OCI-LY1 (cell line): ENCODE measurements around the gene ME3.

Source experiments
- H2AFZ ChIP-seq: fragments of 200-600 bp; sonication (generic), shearing (Covaris generic); 2 replicates; pipeline ENCODE4 v1.6.0; 2014; ENCODE audit warnings: antibody characterized with exemption, mild to moderate bottlenecking, low read length
- H3F3A ChIP-seq: fragments of 200-600 bp; sonication (generic), shearing (Covaris generic); 2 replicates; pipeline ENCODE4 v1.6.0; 2014; ENCODE audit warnings: mild to moderate bottlenecking, antibody characterized with exemption, low read length, moderate library complexity; ENCODE audit not compliant: insufficient read depth
- H3K27ac ChIP-seq: fragments of 200-600 bp; sonication (generic); 2 replicates; pipeline ENCODE4 v1.5.1; 2014; ENCODE audit warnings: low read length, mixed run types, mild to moderate bottlenecking, low read depth; ENCODE audit not compliant: poor library complexity, severe bottlenecking
- H3K27me3 ChIP-seq: fragments of 200-600 bp; sonication (generic); 2 replicates; pipeline ENCODE4 v1.6.0; 2014; ENCODE audit warnings: antibody characterized with exemption, mild to moderate bottlenecking, low read length, moderate library complexity; ENCODE audit not compliant: insufficient read depth
- H3K36me3 ChIP-seq: fragments of 200-600 bp; sonication (generic); 2 replicates; pipeline ENCODE4 v1.6.1; 2014; ENCODE audit warnings: mild to moderate bottlenecking, antibody characterized with exemption, low read length, moderate library complexity, mixed read lengths; ENCODE audit not compliant: insufficient read depth
- H3K4me1 ChIP-seq: fragments of 200-600 bp; sonication (generic); 2 replicates; pipeline ENCODE4 v1.5.1; 2014; ENCODE audit warnings: mild to moderate bottlenecking, low read length, moderate library complexity; ENCODE audit not compliant: insufficient read depth, severe bottlenecking
- H3K4me2 ChIP-seq: fragments of 200-600 bp; sonication (generic), shearing (Covaris generic); 2 replicates; pipeline ENCODE4 v1.6.1; 2014; ENCODE audit warnings: low read length
- H3K4me3 ChIP-seq: fragments of 200-600 bp; sonication (generic); 2 replicates; pipeline ENCODE4 v1.5.1; 2014; ENCODE audit warnings: low read length, low read depth, mild to moderate bottlenecking, mixed read lengths; ENCODE audit not compliant: poor library complexity, severe bottlenecking
- H3K79me2 ChIP-seq: fragments of 200-600 bp; shearing (Covaris generic); 2 replicates; pipeline ENCODE4 v1.6.1; 2016; ENCODE audit warnings: mixed run types, low read length, mixed read lengths; ENCODE audit not compliant: insufficient read depth
- H3K9ac ChIP-seq: fragments of 200-600 bp; sonication (generic), shearing (Covaris generic); 2 replicates; pipeline ENCODE4 v1.6.1; 2014; ENCODE audit warnings: mild to moderate bottlenecking, low read length, mixed read lengths
- H3K9me2 ChIP-seq: fragments of 200-600 bp; sonication (generic), shearing (Covaris generic); 2 replicates; pipeline ENCODE4 v1.6.1; 2014; ENCODE audit warnings: low read depth, mild to moderate bottlenecking, low read length, mixed read lengths
- H3K9me3 ChIP-seq: fragments of 200-600 bp; shearing (Covaris generic); 2 replicates; pipeline ENCODE4 v1.6.1; 2014; ENCODE audit warnings: low read length, mixed read lengths
- H4K20me1 ChIP-seq: fragments of 200-600 bp; sonication (generic), shearing (Covaris generic); 2 replicates; pipeline ENCODE4 v1.6.0; 2016; ENCODE audit warnings: mild to moderate bottlenecking, low read length; ENCODE audit not compliant: insufficient read depth
- EZH2 ChIP-seq: fragments of 200-600 bp; sonication (generic), shearing (Covaris generic); IDR thresholded peaks from 2 replicates; pipeline ENCODE4 v1.8.0; 2017; ENCODE audit warnings: borderline replicate concordance, mixed run types, mild to moderate bottlenecking, antibody characterized with exemption, low read length, moderate library complexity, mixed read lengths
- TF ChIP-seq, protein P1 (sequence below): fragments of 200-600 bp; sonication (generic), shearing (Covaris generic); IDR thresholded peaks from 2 replicates; pipeline ENCODE4 v1.5.1; 2017; ENCODE audit warnings: mild to moderate bottlenecking, antibody characterized with exemption, low read length, moderate library complexity, mixed read lengths

ME3 gene

DNA sequence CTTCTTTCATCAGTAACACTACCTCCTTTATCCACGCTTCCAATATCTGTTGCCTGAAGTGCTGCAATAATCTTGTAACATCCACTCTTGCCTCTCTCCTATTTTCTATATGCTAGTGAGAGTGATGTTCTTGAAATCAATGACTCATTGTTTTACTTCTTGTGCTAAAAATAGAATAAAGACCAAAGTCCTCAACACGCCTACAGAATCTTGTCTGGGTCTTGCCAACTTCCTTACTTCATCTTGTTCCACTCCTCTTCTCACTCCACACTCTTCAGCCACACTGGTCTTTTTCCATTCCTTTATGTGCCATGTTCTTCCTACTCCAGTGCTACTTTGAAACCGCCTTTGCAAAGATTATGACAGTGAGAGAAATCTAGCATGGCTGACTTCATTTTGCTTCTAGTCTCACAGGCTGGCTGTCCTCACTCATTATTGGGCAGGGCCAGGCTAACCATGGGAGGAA lies 161.3 kb downstream of the ME3 start:
- H3K27me3 ChIP-seq = no peaks in the 10 kb centered on the region
- H3K79me2 ChIP-seq = no peaks in the 10 kb centered on the region
- no peaks in the 10 kb centered on the region for H3K9me3 ChIP-seq
- H3K27ac ChIP-seq = no peak overlapping the region
- no peak overlapping the region for H3K4me3 ChIP-seq
- H3K4me1 ChIP-seq = no peaks in the 10 kb centered on the region
- H3K36me3 ChIP-seq = no peaks in the 10 kb centered on the region
- no peaks in the 10 kb centered on the region for H4K20me1 ChIP-seq
- H3F3A ChIP-seq = no peaks in the 10 kb centered on the region
- H3K9ac ChIP-seq = no peak overlapping the region
- no peak overlapping the region for H3K4me2 ChIP-seq
- no peak for TF ChIP-seq EZH2
- TF ChIP-seq, protein P1, sequence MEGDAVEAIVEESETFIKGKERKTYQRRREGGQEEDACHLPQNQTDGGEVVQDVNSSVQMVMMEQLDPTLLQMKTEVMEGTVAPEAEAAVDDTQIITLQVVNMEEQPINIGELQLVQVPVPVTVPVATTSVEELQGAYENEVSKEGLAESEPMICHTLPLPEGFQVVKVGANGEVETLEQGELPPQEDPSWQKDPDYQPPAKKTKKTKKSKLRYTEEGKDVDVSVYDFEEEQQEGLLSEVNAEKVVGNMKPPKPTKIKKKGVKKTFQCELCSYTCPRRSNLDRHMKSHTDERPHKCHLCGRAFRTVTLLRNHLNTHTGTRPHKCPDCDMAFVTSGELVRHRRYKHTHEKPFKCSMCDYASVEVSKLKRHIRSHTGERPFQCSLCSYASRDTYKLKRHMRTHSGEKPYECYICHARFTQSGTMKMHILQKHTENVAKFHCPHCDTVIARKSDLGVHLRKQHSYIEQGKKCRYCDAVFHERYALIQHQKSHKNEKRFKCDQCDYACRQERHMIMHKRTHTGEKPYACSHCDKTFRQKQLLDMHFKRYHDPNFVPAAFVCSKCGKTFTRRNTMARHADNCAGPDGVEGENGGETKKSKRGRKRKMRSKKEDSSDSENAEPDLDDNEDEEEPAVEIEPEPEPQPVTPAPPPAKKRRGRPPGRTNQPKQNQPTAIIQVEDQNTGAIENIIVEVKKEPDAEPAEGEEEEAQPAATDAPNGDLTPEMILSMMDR = no peak
- no peak overlapping the region for H2AFZ ChIP-seq
- H3K9me2 ChIP-seq = no peaks in the 10 kb centered on the region

DNA sequence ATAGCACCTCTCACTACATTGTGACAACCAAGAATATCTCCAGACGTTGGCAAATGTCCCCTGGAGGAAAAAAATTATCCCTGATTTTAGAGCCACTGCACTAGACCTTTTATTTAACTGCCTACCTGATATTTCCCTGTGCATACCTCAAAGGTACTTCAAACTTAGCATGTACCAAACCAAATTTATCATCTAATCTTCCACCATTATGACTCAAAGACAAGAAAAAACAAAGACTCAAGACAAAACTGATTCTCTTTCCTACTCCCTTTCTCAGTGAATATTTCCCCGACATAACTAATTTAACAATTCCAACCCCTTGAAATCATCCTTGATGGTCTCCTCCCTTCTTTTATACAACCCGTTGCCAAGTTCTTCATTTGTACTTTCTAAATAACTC lies 161.7 kb downstream of the ME3 start:
- no peaks in the 10 kb centered on the region for H3F3A ChIP-seq
- no peak overlapping the region for H3K4me2 ChIP-seq
- H3K9ac ChIP-seq = no peak overlapping the region
- no peak overlapping the region for H3K27ac ChIP-seq
- no peaks in the 10 kb centered on the region for H4K20me1 ChIP-seq
- H3K36me3 ChIP-seq = no peaks in the 10 kb centered on the region
- H3K4me1 ChIP-seq = no peaks in the 10 kb centered on the region
- no peak for TF ChIP-seq EZH2
- TF ChIP-seq, protein P1 = no peak
- H3K79me2 ChIP-seq = no peaks in the 10 kb centered on the region
- H3K9me3 ChIP-seq = no peaks in the 10 kb centered on the region
- no peak overlapping the region for H3K4me3 ChIP-seq
- no peaks in the 10 kb centered on the region for H3K27me3 ChIP-seq
- H2AFZ ChIP-seq = no peak overlapping the region
- H3K9me2 ChIP-seq = no peaks in the 10 kb centered on the region

DNA sequence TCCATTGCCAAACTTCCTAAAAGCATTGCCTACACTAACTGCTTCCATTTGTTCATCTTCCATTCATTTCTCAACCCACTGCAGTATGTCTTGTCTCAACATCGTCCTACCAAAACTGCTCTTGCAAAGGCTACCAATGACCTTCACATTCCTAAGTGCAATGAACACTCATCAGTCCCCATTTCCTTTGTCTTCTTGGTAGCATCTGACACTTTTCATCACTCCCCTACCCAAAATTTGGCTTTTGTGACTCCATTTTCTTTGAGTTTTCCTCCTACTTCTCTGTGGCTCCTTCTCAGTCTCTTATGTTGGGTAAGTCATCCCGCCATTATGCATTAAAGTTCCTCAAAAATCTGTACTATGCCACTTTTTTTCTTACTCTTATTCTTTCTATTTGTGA lies 162.3 kb downstream of the ME3 start:
- H4K20me1 ChIP-seq = no peaks in the 10 kb centered on the region
- no peak overlapping the region for H3K4me3 ChIP-seq
- H2AFZ ChIP-seq = no peak overlapping the region
- H3K4me2 ChIP-seq = no peak overlapping the region
- no peak overlapping the region for H3K27ac ChIP-seq
- H3K9me3 ChIP-seq = no peaks in the 10 kb centered on the region
- TF ChIP-seq EZH2 = no peak
- TF ChIP-seq, protein P1 = no peak
- H3K27me3 ChIP-seq = no peaks in the 10 kb centered on the region
- H3F3A ChIP-seq = no peaks in the 10 kb centered on the region
- no peaks in the 10 kb centered on the region for H3K79me2 ChIP-seq
- H3K9ac ChIP-seq = no peak overlapping the region
- no peaks in the 10 kb centered on the region for H3K4me1 ChIP-seq
- H3K9me2 ChIP-seq = no peaks in the 10 kb centered on the region
- H3K36me3 ChIP-seq = no peaks in the 10 kb centered on the region
